Stimulated activated CD8-positive, alpha-beta memory T cell treated with anti-CD3 and anti-CD28 coated beads, Interleukin-15, amount 100 ng/mL, for 1 hour (primary cell): ENCODE data around the gene PTX3.

Source experiments
- DNase-seq: peaks from one replicate; pipeline ENCODE4 v3.0.0-alpha.2; 2020; ENCODE audit warnings: low read depth

The PTX3 gene

DNA sequence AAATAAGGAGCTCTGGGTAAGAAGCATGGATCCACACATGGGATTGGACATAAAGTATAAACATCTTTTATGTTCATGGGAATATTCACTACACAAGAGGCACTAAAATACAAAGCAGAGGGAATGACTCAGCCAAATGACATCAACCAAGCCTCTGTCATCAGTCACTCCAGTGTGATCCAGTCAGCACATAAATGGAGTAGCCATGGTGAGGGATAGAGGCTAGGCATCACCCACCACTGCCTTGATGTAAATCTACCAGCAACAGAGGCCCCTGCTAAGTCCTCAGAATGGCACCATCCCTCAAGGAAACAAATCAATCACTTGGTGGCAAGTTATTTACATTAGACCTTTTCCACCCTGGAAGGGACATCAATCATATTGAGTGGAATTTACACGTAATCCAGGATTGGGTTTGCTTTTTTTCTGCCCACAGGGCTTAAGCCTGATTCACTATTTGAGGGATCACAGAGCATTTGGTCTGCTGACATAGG lies 39.3 kb downstream of the PTX3 start:
- DNase-seq = no peak

DNA sequence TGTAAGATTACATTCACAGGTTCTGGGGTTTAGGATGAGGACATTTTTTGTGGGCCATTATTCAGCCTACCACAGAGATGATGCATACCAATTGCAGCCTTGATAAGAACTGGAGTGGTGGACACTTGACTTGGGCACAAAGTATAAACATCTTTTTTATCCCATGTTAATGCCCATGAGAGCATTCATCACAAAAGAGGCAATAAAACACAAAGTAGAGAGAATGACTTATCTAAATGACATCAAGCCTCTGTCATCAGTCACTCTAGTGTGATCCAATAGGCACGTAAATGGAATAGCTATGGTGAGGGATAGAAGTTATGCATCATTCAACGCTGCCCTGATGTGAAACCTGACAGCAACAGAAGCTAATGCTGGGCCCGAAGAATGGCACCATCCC lies 40.8 kb downstream of the PTX3 start:
- no peak for DNase-seq

DNA sequence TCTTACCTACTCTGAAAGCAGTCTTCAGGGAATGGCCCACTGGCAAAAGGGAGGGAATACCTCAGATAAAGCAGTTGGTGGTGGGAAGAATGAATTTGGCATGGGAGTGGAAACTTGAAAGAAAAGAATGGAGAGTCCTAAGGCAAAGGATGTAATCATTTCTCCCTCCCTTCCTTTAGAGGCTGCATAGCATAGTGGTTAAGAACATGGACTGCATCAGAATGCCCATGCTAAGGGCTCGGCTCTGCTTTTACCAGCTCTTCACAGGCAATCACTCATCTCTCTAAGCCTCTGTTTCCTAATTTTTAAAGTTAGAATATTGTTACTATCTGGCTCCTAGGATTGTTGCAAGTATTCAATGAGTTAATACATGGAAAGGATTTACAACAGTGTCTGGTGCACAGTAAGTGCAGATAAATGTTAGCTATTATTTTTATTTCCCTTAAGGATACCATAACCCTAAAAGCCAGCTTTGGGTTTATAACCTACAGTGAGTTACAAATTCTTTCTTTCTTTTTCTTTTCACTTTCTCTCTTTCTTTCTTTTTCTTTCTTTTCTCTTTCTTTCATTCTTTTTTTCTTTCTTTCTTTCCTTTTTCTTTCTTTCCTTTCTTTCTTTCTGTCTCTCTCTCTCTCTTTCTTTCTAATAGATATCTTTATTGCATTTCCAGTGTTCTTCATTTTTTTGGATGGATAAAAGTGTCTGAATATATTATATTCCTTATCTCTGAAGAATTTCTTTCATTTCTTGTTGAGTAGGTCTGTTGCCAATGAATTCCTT lies 43.0 kb downstream of the PTX3 start:
- DNase-seq = no peak

DNA sequence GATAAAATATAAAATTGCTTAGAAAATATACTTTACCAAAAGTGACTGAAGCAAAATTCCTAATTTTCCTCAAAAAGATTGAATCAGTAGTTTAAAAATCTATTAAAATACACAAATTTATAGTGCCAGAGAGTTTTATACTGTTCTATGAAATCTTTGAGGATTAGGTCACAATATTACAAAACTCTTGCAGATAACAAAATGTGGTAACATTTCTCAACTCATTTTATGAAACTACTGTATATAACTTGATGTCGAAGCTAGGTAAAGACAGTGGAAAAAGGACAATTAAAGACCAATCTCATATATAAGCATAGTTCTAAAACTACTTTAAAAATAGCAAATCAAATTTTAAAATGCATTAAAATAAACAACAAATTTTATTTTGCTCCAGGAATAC lies 50.7 kb downstream of the PTX3 start:
- DNase-seq = no peak

DNA sequence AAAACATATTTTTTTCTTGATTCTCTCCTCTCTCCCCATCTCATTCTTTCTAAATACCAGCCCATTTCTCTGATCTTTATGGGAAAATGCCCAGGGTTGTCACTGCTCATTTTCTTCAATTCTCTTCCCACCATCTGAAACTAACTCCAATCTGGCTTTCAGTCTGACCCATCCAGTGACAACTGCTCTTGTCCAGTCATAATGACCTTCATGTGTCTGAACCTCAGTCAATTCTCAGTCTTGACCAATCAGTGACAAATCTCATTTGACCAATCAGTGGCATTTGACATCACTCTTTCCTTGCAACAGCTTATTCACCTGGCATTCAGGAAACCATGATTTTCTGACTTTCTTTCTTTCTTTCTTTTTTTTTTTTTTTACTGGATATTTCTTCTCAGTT lies 51.5 kb downstream of the PTX3 start:
- DNase-seq = no peak

DNA sequence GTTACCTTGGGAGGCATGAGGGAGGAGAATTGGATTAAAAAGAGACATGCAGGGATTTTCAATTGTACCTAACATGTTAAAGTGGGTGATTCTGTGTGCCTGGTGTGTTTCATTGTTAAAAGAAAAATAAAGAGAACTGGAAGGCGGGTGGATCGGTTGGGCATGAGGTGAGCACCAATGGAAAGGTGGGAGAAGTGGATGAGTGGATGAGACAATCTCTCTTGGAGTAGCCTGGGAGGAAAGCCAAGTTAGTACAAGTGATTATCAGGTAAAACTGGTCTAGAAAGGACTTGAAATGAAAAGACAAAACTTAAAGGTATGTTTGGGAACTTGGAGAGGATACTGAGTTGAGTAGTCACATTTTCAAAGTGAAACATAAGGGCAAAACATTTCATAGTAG lies 54.5 kb downstream of the PTX3 start:
- no peak for DNase-seq
